K562 (cell line): Measurements from ENCODE around the gene LRRC4C.

Experiments
- ARID2 ChIP-seq: fragments of 450-650 bp; IDR thresholded peaks from 2 replicates; pipeline ENCODE4 v1.6.1; 2017; ENCODE audit warnings: antibody characterized with exemption, mild to moderate bottlenecking
- BDP1 ChIP-seq: IDR thresholded peaks from 3 replicates; pipeline ENCODE4 v1.6.1; 2011; ENCODE audit not compliant: insufficient read length, insufficient read depth
- CBX1 ChIP-seq: sonication (generic); IDR thresholded peaks from 2 replicates; pipeline ENCODE4 v1.6.1; 2016; ENCODE audit warnings: antibody characterized with exemption, low read depth, mild to moderate bottlenecking
- EZH2 ChIP-seq: IDR thresholded peaks from 2 replicates; pipeline ENCODE4 v1.6.1; 2012; ENCODE audit warnings: low read depth, mild to moderate bottlenecking, inconsistent platforms, low read length, borderline replicate concordance
- GATAD2B ChIP-seq: fragments of 450-650 bp; IDR thresholded peaks from 2 replicates; pipeline ENCODE4 v1.6.1; 2017; ENCODE audit warnings: mild to moderate bottlenecking, borderline replicate concordance
- MYBL2 ChIP-seq, 2 experiments: fragments of 450-650 bp in 1 of 2; sonication (generic) in 1 of 2; formaldehyde crosslinking in 1 of 2; IDR thresholded peaks; 2 replicates each; pipeline versions ENCODE4 v1.6.1 to v1.8.1; 2017 to 2022; ENCODE audit warnings: borderline replicate concordance in 1 of 2, inconsistent platforms in 1 of 2, low read depth in 1 of 2, mild to moderate bottlenecking in 1 of 2, missing genetic modification reagents in 1 of 2, moderate library complexity in 1 of 2
- PHF8 ChIP-seq: fragments of 200-600 bp; sonication (generic); IDR thresholded peaks from 2 replicates; pipeline ENCODE4 v1.6.1; 2012; ENCODE audit warnings: mixed run types, mild to moderate bottlenecking, inconsistent platforms, low read length, moderate library complexity, borderline replicate concordance
- SMARCC2 ChIP-seq: fragments of 450-650 bp; IDR thresholded peaks from 2 replicates; pipeline ENCODE4 v1.6.1; 2017; ENCODE audit warnings: antibody characterized with exemption, moderate library complexity, mild to moderate bottlenecking, low read depth
- SRF ChIP-seq, 2 experiments: fragments of 250-450, 450-650 bp in 1 of 2; sonication (Bioruptor Pico) in 1 of 2; sonication (generic) in 1 of 2; formaldehyde crosslinking; IDR thresholded peaks; 2 replicates each; pipeline versions ENCODE4 v1.5.0 to v1.5.1; 2020 to 2022; ENCODE audit warnings: mild to moderate bottlenecking in 1 of 2, missing genetic modification reagents in 1 of 2
- TAL1 ChIP-seq: fragments of 450-650 bp; IDR thresholded peaks from 2 replicates; pipeline ENCODE4 v1.6.1; 2016; ENCODE audit warnings: mild to moderate bottlenecking
- ZBTB7A ChIP-seq: IDR thresholded peaks from 2 replicates; pipeline ENCODE4 v1.6.1; 2011; ENCODE audit warnings: low read depth, mild to moderate bottlenecking, low read length, moderate library complexity, borderline replicate concordance; ENCODE audit not compliant: control insufficient read depth
- ZEB2 ChIP-seq: fragments of 450-650 bp; IDR thresholded peaks from 2 replicates; pipeline ENCODE4 v1.6.1; 2016

- TF ChIP-seq ZEB2: no peak
- TF ChIP-seq CBX1: no peak
- TF ChIP-seq EZH2: no peak
- no peak for TF ChIP-seq GATAD2B
- no peak for TF ChIP-seq BDP1
- no peak for TF ChIP-seq SMARCC2
- TF ChIP-seq MYBL2 (IDR thresholded peaks at IDR 0.05; ENCODE audit: low read depth): no peak
- no peak for TF ChIP-seq MYBL2 (CRISPR knock-in tag; IDR thresholded peaks at IDR 0.05; ENCODE audit: borderline replicate concordance)
- no peak for TF ChIP-seq TAL1
- TF ChIP-seq ZBTB7A: no peak
- TF ChIP-seq ARID2: no peak
- TF ChIP-seq SRF (CRISPR knock-in tag; IDR thresholded peaks at IDR 0.05): no peak
- TF ChIP-seq PHF8: no peak
Observed at GRCh38 chr11:40302669-40303068, 1156.8 kb downstream of the LRRC4C start.
